ENCODE data around the gene PPFIA3. TPM values are rescaled to one million over a fixed set of nuclear protein-coding genes. Genes with fewer than 3 reads are reported as not detected.

Gene PPFIA3
- polyA plus RNA-seq, 2 of the 4 experiments (the other 2 are of a cell fraction): 3.2 to 7.3 TPM

DNA sequence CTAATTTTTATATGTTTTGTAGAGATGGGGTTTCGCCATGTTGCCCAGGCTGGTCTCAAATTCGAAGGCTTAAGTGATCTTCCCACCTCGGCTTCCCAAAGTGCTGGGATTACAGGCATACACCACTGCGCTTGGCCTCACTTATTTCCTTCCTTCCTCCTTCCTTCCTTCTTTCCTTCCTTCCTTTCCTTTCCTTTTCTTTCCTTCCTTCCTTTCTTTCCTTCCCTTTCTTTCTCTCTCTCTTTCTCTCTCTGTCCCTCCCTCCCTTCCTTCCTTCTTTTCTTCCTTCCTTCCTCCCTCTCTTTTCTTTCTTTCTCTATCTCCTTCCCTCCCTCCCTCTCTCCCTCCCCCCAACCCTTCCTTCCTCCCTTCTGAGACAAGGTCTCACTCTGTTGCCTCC is 75.1 kb downstream of the PPFIA3 start:
- no peak for FAIRE-seq
- Histone ChIP-seq H3K4me1 (peaks cover 4% of the 10 kb centered on the region; the same call in 1 of the 3 replicates), H3K27ac (no peak overlapping the region), H3K4me3 (no peak overlapping the region), H3K9me3 (no peaks in the 10 kb centered on the region), H3K4me2 (no peak overlapping the region)
- no peak for DNase-seq (ENCODE audit: low read depth in 1 of 2, low spot score in 1 of 2)
- ChIA-PET CTCF (interaction anchor here (1.3 to 6.0 kb wide), 4 partner anchors 19 to 197 kb away, joined by 3 to 61 read pairs (median 5); no protein-coding TSS in a partner anchor), POLR2A (no interaction called here)
- ATAC-seq: no peak
- WGBS (ENCODE audit: missing lambda C conversion rate): 72% methylated on average over 4 of the region's 4 CpGs
- TF ChIP-seq FOSB (CRISPR knock-in tag; IDR thresholded peaks at IDR 0.05) (no peak), HDAC2 (IDR thresholded peaks at IDR 0.05) (no peak), POLR2AphosphoS2 (conservative IDR thresholded peaks at IDR 0.05; ENCODE audit: low read length) (no peak), HOXA7 (CRISPR knock-in tag; IDR thresholded peaks at IDR 0.05) (no peak), CBX8 (IDR thresholded peaks at IDR 0.05) (no peak), MAFK (IDR thresholded peaks at IDR 0.05; ENCODE audit: partially characterized antibody) (no peak), ZSCAN20 (CRISPR knock-in tag; IDR thresholded peaks at IDR 0.05) (no peak), BHLHE40 (IDR thresholded peaks at IDR 0.05; ENCODE audit: low read depth, low read length) (no peak), ZFP36 (IDR thresholded peaks at IDR 0.05; ENCODE audit: borderline replicate concordance, partially characterized antibody) (no peak), RNF2 (IDR thresholded peaks at IDR 0.05; ENCODE audit: borderline replicate concordance, low read depth) (no peak), CBX2 (IDR thresholded peaks at IDR 0.05; ENCODE audit: borderline replicate concordance, low read depth) (no peak), RAD21 (conservative IDR thresholded peaks at IDR 0.05 in 1 of 2, IDR thresholded peaks at IDR 0.05 in 1 of 2) (no peak), HEYL (CRISPR knock-in tag; IDR thresholded peaks at IDR 0.05) (no peak), HOXB5 (CRISPR knock-in tag; IDR thresholded peaks at IDR 0.05) (no peak), CHD2 (IDR thresholded peaks at IDR 0.05; ENCODE audit: low read length, partially characterized antibody) (no peak), RCOR1 (IDR thresholded peaks at IDR 0.05; ENCODE audit: low read depth, low read length) (no peak), EHMT2 (IDR thresholded peaks at IDR 0.05; ENCODE audit: low read depth) (no peak), SREBF2 (IDR thresholded peaks at IDR 0.05) (no peak)
- TF ChIP-seq, protein P1, sequence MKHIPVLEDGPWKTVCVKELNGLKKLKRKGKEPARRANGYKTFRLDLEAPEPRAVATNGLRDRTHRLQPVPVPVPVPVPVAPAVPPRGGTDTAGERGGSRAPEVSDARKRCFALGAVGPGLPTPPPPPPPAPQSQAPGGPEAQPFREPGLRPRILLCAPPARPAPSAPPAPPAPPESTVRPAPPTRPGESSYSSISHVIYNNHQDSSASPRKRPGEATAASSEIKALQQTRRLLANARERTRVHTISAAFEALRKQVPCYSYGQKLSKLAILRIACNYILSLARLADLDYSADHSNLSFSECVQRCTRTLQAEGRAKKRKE (CRISPR knock-in tag; IDR thresholded peaks at IDR 0.05; ENCODE audit: low read depth): no peak

DNA sequence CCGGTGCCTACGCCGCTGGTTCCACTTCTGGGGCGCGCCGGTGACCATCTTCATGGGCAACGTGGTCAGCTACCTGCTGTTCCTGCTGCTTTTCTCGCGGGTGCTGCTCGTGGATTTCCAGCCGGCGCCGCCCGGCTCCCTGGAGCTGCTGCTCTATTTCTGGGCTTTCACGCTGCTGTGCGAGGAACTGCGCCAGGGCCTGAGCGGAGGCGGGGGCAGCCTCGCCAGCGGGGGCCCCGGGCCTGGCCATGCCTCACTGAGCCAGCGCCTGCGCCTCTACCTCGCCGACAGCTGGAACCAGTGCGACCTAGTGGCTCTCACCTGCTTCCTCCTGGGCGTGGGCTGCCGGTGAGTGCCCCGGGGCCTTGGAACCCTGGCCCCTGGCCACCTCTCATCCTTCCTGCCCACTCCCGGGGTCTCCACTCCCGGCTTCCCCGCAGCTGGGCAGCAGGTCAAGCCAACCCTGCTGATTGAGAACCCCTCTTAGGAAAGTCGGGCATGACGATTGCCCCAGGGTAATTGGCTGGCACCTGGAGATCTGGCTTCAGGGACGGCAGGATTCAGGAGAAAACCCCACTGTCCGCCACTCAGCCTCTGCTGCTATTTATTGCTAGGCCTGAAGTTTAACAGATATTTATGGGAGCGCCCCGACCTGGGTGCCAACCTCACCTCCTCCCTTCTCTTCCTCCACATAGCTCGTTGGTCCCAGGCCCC is 77.3 kb downstream of the PPFIA3 start:
- no peaks in the 10 kb centered on the region for H3K9me3 ChIP-seq
- H3K4me1 ChIP-seq: peaks cover 4% of the 10 kb centered on the region; the same call in 1 of the 3 replicates
- ATAC-seq: no peak
- H3K4me3 ChIP-seq: no peak overlapping the region
- no peak for DNase-seq (ENCODE audit: low read depth in 1 of 2, low spot score in 1 of 2)
- H3K4me2 ChIP-seq: no peak overlapping the region
- CTCF ChIA-PET: interaction anchor here (0.7 to 6.0 kb wide), 12 partner anchors 11 to 408 kb away, joined by 3 to 81 read pairs (median 14); no protein-coding TSS in a partner anchor
- 92% methylated on average over 37 of the region's 40 CpGs for WGBS (ENCODE audit: missing lambda C conversion rate)
- POLR2A ChIA-PET: no interaction called here
- H3K27ac ChIP-seq: no peak overlapping the region
- TF ChIP-seq TP53 (CRISPR knock-in tag; IDR thresholded peaks at IDR 0.05) (no peak), ESRRA (IDR thresholded peaks at IDR 0.05; ENCODE audit: borderline replicate concordance, low read length) (no peak), MAFK (IDR thresholded peaks at IDR 0.05; ENCODE audit: partially characterized antibody) (no peak)
- no peak for FAIRE-seq

DNA sequence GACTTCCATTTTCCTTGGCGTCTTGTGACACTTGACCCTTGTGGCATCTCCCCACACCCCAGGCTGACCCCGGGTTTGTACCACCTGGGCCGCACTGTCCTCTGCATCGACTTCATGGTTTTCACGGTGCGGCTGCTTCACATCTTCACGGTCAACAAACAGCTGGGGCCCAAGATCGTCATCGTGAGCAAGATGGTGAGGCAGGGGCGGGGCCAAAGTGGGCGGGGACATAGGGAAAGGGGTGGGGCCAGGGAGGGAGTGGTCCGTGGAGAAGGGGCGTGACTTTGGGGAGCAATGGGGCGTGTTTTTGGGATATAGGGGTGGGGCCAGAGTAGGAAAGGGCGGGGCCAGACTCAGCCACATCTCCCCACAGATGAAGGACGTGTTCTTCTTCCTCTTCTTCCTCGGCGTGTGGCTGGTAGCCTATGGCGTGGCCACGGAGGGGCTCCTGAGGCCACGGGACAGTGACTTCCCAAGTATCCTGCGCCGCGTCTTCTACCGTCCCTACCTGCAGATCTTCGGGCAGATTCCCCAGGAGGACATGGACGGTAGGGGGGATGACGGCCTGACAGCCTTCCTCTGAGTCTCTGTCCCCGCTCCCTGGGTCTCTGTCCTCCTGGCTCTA is 81.0 kb downstream of the PPFIA3 start:
- WGBS (ENCODE audit: missing lambda C conversion rate): 84% methylated on average over 28 of the region's 29 CpGs
- H3K4me2 ChIP-seq: no peak overlapping the region
- no peaks in the 10 kb centered on the region for H3K9me3 ChIP-seq
- no peak for FAIRE-seq
- ATAC-seq: peak; percentile 64 to 80; a peak in 5 of 6 replicates
- ChIA-PET CTCF (interaction anchor here (1.0 to 6.0 kb wide), 14 partner anchors 8 to 126 kb away, joined by 3 to 81 read pairs (median 11); partner anchors contain the start of gene LIN7B), POLR2A (no interaction called here)
- DNase-seq (ENCODE audit: low read depth in 1 of 2, low spot score in 1 of 2): peak; percentile 58
- H3K4me1 ChIP-seq: peaks cover 4% of the 10 kb centered on the region; the same call in 1 of the 3 replicates
- no peak overlapping the region for H3K4me3 ChIP-seq
- TF ChIP-seq BHLHE40 (IDR thresholded peaks at IDR 0.05; ENCODE audit: low read depth, low read length) (no peak), RCOR1 (IDR thresholded peaks at IDR 0.05; ENCODE audit: low read depth, low read length) (no peak), EHMT2 (IDR thresholded peaks at IDR 0.05; ENCODE audit: low read depth) (no peak), FOXS1 (CRISPR knock-in tag; IDR thresholded peaks at IDR 0.05) (no peak), NR3C1 (IDR thresholded peaks at IDR 0.05) (no peak), POLR2A (IDR thresholded peaks at IDR 0.05; ENCODE audit: low read length) (no peak), HOXB13 (CRISPR knock-in tag; IDR thresholded peaks at IDR 0.05; ENCODE audit: low read depth) (no peak), HOXA7 (CRISPR knock-in tag; IDR thresholded peaks at IDR 0.05) (no peak)
- TF ChIP-seq, protein P1 (CRISPR knock-in tag; IDR thresholded peaks at IDR 0.05; ENCODE audit: low read depth): no peak
- no peak overlapping the region for H3K27ac ChIP-seq
